ENCODE results near the gene CHST15.

CHST15 gene

DNA sequence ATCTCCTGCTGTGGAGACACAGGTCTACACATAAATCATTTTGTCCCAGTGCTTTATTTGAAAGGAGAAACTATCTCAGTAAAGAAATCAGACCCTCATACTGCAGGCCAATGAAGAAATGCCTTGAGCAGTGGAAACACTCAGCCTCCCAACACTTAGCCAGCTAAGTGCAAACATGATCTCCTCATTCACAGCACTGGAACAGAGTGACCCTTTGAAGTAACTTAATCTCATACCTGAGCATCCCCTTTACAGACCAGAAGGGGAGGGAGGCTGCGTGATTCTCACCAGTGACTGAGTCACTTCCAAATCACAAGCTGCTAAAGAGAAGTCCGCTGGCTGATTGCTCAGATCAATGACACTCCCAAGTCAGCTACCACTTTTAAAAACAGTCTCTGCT, 4.5 kb downstream of the CHST15 start:
- in situ Hi-C loops (cut with HindIII; ENCODE audit: low pct_ligation_motif_present, low pct_unique_long_range_greater_than_20kb, low sequenced_read_pairs) = no loop called here

DNA sequence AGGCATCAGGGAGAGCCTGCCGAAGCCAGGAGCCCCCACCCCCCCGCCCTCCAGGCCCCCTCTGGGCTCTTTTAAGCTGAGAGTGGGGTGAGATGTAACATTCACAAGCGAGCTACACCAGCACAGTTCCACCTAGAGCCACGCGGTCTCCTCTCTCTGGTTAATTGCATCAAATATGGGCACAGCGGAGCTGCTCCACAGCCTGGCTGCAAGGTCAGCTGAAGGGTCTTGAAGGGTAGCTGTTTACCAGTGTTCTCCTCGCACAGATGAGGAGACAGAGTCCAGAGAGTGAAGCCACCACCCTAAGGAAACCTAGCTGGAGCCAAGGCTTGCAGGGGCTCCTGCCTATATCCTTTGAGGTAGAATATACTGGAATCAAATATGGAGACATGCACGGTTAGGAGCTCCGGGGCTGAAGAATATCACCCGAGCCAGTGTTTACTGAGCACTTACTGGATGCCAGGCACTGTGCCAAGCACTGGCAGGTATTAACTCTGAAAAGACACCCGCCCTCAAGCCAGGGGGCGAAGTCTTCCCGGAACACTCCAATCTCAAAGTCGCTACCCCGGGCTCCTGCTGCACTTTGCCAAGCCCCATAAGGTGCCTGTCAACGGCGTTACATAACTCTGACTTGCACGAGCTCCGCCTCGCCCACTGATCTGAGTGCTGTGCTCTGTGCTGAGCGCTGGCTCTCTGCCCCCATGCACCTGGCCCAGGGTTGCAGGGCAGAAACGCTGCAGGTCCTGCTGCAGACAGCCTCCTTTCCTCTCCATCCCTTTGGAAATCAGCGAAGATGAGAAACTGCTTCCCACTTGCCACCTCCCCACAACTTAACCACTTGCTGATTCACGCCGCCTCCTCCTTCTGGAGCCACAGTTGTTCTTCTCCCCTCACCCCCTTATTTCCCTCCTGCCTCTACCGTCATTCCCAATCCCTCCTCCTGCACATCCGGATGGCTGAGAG, 5.4 kb downstream of the CHST15 start:
- in situ Hi-C loops (cut with HindIII; ENCODE audit: low pct_ligation_motif_present, low pct_unique_long_range_greater_than_20kb, low sequenced_read_pairs) = no loop called here
- no peak for DNase-seq

More for the DNA sequence above, 4.5 kb downstream of the CHST15 start:
- no peak for DNase-seq

- no peak for DNase-seq
- in situ Hi-C loops (cut with HindIII; ENCODE audit: low pct_ligation_motif_present, low pct_unique_long_range_greater_than_20kb, low sequenced_read_pairs) = no loop called here
Measured at GRCh38 chr10:124086787-124087671, 6.4 kb downstream of the CHST15 start.

- DNase-seq = no peak
- in situ Hi-C loops (cut with HindIII; ENCODE audit: low pct_ligation_motif_present, low pct_unique_long_range_greater_than_20kb, low sequenced_read_pairs) = no loop called here
Measured at GRCh38 chr10:124086097-124086710, 7.2 kb downstream of the CHST15 start.

DNA sequence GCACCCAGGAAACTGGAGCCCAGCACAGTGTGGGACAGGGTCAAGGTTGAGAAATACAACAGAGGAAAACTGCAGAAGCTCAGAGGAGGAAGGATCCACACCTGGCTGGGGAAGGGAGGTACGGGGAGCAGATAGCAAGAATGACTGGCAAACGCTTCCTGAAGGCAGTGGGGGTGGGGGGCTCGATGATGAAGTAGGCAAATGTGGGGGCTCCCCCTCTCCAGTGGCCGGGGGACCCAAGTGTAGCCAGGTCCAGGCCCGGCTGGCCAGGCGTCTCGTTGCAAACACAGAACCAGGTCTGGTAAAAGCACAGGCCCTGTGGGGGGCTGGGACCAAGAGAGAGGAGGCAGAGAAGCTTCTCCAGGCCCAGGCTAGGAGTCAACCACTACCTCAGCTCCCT, 7.7 kb downstream of the CHST15 start:
- DNase-seq = no peak
- in situ Hi-C loops (cut with HindIII; ENCODE audit: low pct_ligation_motif_present, low pct_unique_long_range_greater_than_20kb, low sequenced_read_pairs) = no loop called here

DNA sequence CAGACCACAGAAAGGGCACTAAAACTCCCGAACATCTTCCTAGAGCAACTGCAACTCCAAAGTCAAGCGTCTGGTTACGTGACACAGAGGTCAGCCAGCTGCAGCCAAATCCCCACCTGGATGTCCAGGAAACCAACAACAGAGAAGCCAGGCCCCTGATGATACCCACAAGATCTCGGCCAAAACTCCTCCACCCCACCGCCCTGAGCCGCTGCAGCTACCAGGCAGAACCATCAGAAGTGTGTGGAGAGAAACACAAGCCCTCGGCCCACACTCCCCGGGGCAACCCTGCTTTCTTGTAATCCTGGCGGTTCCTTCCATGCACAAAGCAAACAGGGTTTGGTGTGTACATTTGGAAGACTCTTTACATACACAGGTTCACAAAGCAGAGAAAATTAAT, 8.7 kb downstream of the CHST15 start:
- no peak for DNase-seq
- in situ Hi-C loops (cut with HindIII; ENCODE audit: low pct_ligation_motif_present, low pct_unique_long_range_greater_than_20kb, low sequenced_read_pairs) = no loop called here

DNA sequence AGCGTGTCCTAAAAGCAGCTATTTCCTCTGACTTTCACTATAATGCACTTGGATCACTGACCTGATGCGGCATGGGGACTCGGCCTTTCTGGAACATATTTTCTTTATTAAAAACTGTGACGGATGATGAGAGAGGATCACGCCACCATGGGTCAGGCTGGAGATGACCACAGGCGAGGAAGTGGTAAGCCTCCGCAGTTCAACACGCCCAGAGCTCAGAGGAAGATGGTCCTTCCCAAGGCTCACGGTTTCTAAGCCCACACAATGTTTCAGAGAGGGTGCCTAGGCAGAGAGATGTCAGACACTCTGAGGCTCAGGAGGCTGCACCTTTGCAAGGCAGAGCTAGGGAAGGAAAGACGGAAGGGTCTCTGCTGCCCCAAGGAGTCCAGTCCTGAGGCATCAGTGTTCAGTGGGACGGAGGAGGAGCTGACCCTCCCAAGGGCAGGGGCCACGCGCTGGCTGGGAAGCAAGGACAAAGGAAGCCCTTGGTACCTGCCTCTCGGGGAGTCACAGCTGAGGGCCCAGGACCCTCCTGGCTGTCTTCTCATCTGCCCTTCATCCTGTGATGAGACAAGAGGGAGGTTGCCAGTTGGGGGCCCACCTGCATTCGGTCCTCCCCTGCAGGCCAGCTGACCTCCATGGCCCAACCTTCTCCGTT, 9.5 kb downstream of the CHST15 start:
- DNase-seq = no peak
- in situ Hi-C loops (cut with HindIII; ENCODE audit: low pct_ligation_motif_present, low pct_unique_long_range_greater_than_20kb, low sequenced_read_pairs) = no loop called here

DNA sequence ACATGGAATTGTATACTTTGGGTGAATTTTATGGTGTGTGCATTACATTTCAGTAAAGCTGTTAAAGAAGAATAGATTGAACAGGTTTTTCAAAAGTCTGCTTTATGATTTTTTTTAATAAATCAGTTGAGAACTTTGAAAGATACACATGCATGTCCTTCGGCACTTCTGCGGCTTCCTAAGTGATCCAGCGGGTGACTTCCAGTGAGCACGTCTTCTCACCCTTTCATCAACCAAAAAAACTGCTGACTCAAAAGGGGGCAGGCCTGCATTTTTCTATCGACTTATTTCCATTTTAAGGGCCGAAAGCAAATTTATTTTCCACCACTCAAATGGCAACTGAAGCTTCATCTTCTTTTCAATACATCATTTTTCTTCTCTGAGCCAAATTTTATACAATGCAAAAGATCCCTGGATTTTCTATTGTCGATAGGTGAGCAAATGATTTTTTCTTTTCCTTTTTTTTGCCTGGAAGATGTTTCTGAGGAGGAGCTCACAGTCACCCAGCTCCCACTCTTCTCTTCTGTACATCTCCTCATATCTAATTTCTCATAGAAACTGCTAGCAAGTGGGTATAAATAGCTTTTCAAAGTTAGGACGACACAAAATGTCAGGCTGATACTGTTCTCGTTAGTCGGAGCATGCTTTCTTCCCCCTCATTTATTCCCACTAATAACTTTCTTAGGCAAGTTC, 10.2 kb downstream of the CHST15 start:
- in situ Hi-C loops (cut with HindIII; ENCODE audit: low pct_ligation_motif_present, low pct_unique_long_range_greater_than_20kb, low sequenced_read_pairs) = no loop called here
- no peak for DNase-seq

DNA sequence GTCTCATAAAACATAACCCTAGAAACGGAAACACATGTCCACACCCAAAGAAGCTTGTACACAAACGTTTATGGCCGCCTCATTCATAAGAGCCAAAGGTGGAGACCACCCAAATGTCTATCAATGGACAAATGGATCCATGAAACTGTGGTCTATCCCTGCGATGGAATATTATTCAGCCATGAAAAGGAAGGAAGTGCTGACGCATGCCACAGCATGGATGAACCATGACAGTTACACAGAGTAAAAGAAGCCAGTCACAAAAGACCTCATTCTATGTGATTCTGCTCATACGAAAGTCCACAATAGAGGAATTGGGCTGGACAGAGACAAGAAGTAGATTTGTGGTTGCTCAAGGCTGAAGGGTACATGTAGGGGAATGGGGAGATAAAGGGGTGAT, 10.8 kb downstream of the CHST15 start:
- in situ Hi-C loops (cut with HindIII; ENCODE audit: low pct_ligation_motif_present, low pct_unique_long_range_greater_than_20kb, low sequenced_read_pairs) = no loop called here

GRCh38 chr10:124081547-124082140, 11.8 kb downstream of the CHST15 start:
- in situ Hi-C loops (cut with HindIII; ENCODE audit: low pct_ligation_motif_present, low pct_unique_long_range_greater_than_20kb, low sequenced_read_pairs) = no loop called here
- DNase-seq = no peak

More for the DNA sequence above, 10.8 kb downstream of the CHST15 start:
- no peak for DNase-seq

DNA sequence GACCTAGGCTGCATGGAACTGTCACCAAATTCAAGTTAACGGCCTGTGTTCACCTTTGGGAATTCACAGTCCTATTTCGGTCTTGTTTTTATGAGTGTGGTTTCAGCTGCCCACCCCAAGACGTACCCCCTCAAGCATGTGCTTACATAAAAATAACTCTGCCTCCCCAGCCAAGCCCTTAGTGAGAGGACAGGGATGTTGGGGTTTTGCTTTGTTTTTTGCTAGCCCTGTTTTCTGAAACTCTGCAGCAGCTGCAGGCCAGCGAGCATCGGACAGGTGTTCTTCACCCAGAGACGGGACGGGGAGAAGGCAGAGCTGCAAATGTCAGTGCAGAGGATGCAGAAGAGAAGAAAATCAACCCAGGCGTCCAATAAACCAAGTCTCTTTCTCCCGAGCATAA, 13.5 kb downstream of the CHST15 start:
- in situ Hi-C loops (cut with HindIII; ENCODE audit: low pct_ligation_motif_present, low pct_unique_long_range_greater_than_20kb, low sequenced_read_pairs) = no loop called here
- DNase-seq = no peak

- in situ Hi-C loops (cut with HindIII; ENCODE audit: low pct_ligation_motif_present, low pct_unique_long_range_greater_than_20kb, low sequenced_read_pairs) = no loop called here
Measured at GRCh38 chr10:124078714-124079113, 14.7 kb downstream of the CHST15 start.

DNA sequence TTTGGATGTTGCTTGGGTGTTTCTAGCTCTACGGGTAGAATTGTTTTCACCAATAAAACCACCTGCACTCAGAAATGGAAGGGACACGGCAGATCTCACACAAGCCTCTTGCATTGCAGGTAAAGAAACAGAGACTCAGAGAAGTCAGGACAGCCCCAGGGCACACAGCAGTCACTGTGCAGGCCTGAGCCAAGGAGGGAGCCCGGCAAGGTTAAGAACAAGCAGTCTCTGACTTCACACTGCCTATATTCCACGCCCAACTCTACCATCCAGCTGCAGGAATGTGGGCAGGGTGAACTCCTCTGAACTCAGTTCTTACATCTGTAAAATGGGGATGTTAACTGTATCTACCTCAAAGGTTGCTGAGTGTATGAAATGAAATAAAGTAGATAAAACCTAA, 15.4 kb downstream of the CHST15 start:
- in situ Hi-C loops (cut with HindIII; ENCODE audit: low pct_ligation_motif_present, low pct_unique_long_range_greater_than_20kb, low sequenced_read_pairs) = no loop called here

More at GRCh38 chr10:124078714-124079113, 14.7 kb downstream of the CHST15 start:
- DNase-seq = no peak

DNA sequence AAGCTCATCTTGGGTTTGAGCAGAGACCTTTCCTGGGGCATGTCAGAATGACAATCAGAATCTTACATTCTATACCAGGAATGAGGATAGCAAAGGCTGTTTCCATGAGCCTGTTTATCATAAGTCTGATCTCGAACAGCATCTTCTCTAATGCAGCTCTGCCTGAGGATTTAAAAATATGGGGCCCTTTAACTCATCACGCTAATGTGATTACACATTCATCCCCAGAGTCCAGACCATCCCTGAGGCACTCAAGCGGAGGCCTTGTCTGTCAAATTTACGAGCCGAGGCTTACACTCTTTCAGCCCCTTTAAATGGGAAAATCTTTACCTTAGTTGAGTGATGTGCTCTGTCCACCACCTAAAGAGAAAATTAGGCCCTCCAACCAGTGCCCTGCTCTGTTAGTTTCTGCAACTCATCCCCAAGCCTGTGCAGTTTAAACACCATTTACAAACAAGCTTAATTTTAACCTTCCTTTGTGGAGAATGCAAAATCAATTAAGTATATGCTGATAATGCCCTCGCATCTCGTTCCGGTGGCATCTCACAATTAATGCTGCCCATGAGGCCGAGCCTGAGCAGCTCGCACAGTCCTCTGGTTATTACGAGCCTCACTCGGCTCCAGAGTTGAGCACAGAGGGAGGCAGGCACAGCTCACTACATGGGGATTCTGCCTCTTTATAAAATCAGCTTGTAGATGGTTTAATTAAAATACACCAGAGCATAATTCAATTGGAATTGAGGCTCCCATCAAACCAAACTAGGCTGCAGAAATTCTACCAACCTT, 16.0 kb downstream of the CHST15 start:
- in situ Hi-C loops (cut with HindIII; ENCODE audit: low pct_ligation_motif_present, low pct_unique_long_range_greater_than_20kb, low sequenced_read_pairs) = no loop called here

More for the DNA sequence above, 15.4 kb downstream of the CHST15 start:
- DNase-seq = no peak

DNA sequence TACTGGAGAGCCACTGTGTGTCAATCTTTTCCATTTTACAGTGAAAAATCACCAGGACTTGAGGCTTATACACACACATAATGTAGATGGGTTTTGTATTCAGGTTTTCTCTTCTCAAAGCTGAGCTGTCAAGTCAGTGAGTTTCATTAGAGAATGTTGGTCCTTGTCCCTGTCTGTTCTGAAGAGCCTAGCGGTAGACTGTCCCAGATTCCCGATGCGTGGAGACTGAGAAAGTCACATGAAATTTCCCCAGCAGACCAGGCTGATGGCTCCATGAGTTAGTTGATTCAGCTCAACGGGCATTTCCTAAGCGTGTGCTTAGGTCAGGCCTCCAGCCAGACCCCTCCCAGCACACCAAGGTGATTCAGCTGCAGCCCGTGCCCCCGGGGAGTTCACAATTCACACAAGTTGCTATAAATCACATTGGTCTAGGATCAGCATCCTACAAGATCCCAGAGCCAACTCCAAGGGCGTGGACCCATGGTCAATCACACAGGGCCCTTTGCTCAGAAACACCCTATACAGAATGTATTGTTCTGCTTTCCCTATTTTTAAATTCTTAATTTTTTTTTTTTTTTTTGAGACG, 17.2 kb downstream of the CHST15 start:
- in situ Hi-C loops (cut with HindIII; ENCODE audit: low pct_ligation_motif_present, low pct_unique_long_range_greater_than_20kb, low sequenced_read_pairs) = no loop called here
- DNase-seq = no peak

More for the DNA sequence above, 16.0 kb downstream of the CHST15 start:
- no peak for DNase-seq

DNA sequence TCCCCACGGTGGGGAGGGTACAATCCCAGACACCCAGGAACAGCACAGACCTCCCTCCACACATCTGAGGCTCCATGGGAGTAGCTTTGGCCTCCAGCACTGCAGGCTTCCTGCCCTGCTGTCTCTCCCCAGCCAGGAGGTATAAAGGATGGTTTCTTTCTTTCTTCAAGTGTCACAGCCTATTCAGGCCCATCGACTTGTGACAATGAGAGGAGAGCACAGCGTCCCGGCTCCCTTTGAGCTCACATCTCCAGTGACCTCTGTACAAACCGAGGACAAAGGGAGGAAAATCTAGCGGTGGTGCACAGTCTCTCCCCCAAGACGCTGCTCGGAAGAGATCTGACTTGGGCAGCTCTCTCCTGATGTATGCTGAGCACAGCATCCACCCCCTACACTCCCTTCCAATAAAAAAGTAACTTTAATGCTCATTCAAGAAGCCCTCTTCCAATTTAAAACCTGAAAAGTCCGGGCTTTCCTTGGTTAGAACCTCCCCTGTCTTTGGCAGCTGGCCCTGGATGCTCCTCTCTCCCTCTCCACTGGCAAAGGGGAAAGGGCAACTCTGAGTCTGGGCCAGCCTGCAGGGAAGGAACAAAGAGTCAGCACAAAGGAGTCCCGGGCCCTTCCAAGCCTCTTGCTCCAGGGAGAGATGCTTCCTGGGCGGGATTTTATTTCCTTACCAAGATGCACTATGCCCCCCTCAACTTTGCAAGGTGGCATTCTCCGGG, 18.0 kb downstream of the CHST15 start:
- no peak for DNase-seq
- in situ Hi-C loops (cut with HindIII; ENCODE audit: low pct_ligation_motif_present, low pct_unique_long_range_greater_than_20kb, low sequenced_read_pairs) = no loop called here

All from ACHN (cell line).